Measurements from ENCODE around the gene USP9Y. TPM values are rescaled to one million over a fixed set of nuclear protein-coding genes. Genes with fewer than 3 reads are reported as not detected.

USP9Y gene
- total and polyA plus RNA-seq, 2 donors (not counting 3 experiments of a cell fraction or from before 2014, with no cell fraction given) = 13.6 to 17.4 TPM

- BruUV-seq (replicated peaks) = no TSS peak
- Histone ChIP-seq H3K9me3 (replicated peaks; ENCODE audit: control insufficient read depth, insufficient read depth, low read length) (no peaks in the 10 kb centered on the region), H3K79me2 (ENCODE audit: control insufficient read depth, insufficient read depth, low read length) (no peaks in the 10 kb centered on the region), H4K20me1 (replicated peaks; ENCODE audit: control insufficient read depth, extremely low read depth, insufficient read depth, low read length) (no peaks in the 10 kb centered on the region), H3K9me1 (replicated peaks; ENCODE audit: control insufficient read depth, extremely low read depth, insufficient read depth, low read length) (no peaks in the 10 kb centered on the region), H3K36me3 (ENCODE audit: control insufficient read depth in 2 of 2, extremely low read depth in 1 of 2, insufficient read depth in 2 of 2, low read length in 2 of 2) (peaks cover 0 to 3% of the 10 kb centered on the region in 2 experiments), H2AFZ (ENCODE audit: low read depth, low read length) (no peak overlapping the region), H3K27me3 (ENCODE audit: control insufficient read depth in 2 of 2, insufficient read depth in 2 of 2, low read length in 2 of 2) (no peaks in the 10 kb centered on the region), H3K4me1 (ENCODE audit: control insufficient read depth, extremely low read depth, insufficient read depth, low read length) (no peaks in the 10 kb centered on the region), H3K4me3 (replicated peaks in 1 of 3; ENCODE audit: insufficient read depth in 1 of 3, low read depth in 1 of 3, low read length in 3 of 3) (no peak overlapping the region), H3K9ac (replicated peaks; ENCODE audit: extremely low read depth, insufficient read depth, low read length) (no peak overlapping the region), H3K4me2 (ENCODE audit: insufficient read depth, low read length) (no peak overlapping the region), H3K27ac (ENCODE audit: insufficient read depth, low read depth, low read length) (no peak overlapping the region)
- ChIA-PET CTCF (no interaction called here), POLR2A (interaction anchor here (0.6 kb wide), 1 partner anchor 30 kb away, joined by 12 read pairs; no protein-coding TSS in a partner anchor)
- TF ChIP-seq POLR2AphosphoS5 (IDR thresholded peaks at IDR 0.05; ENCODE audit: insufficient read depth, low read depth, low read length) = no peak
- no peak for TF ChIP-seq MAX (IDR thresholded peaks at IDR 0.05; ENCODE audit: insufficient read depth, insufficient read length)
- TF ChIP-seq JUN (IDR thresholded peaks at IDR 0.05; ENCODE audit: borderline replicate concordance, insufficient read depth, insufficient read length, low read depth) = no peak
- no peak for TF ChIP-seq GATA2 (IDR thresholded peaks at IDR 0.05; ENCODE audit: insufficient read depth, insufficient read length, low read depth, low read length)
- no peak for TF ChIP-seq CTCF (IDR thresholded peaks at IDR 0.05; ENCODE audit: extremely low read depth in 1 of 2, insufficient read depth in 1 of 2, low read depth in 1 of 2, low read length in 2 of 2)
- no peak for TF ChIP-seq EZH2 (IDR thresholded peaks at IDR 0.05; ENCODE audit: borderline replicate concordance, low read depth, low read length, severe bottlenecking)
- no peak for TF ChIP-seq FOS (IDR thresholded peaks at IDR 0.05; ENCODE audit: borderline replicate concordance, insufficient read depth, low read length)
- TF ChIP-seq POLR2A (IDR thresholded peaks at IDR 0.05; ENCODE audit: low read depth, low read length) = no peak
- no peak for TF ChIP-seq MYC (IDR thresholded peaks at IDR 0.05; ENCODE audit: low read depth, low read length)
- DNase-seq (ENCODE audit: low read depth, low spot score) (no peak), FAIRE-seq (no peak)
- intact Hi-C loops (cut with micrococcal nuclease) = no loop called here
- dilution Hi-C loops (cut with MboI; ENCODE audit: extremely low pct_ligation_motif_present, low sequenced_read_pairs) = no loop called here
These were observed 83.5 kb downstream of the USP9Y start for GRCh38 chrY:12784521-12784920.
